HG02938 (cell line): ENCODE measurements around the gene GOLGA2.

ENCODE experiments used
- ATAC-seq: cut with Tn5 transposase; IDR thresholded peaks from one replicate; pipeline ENCODE4 v1.9.1; 2021; ENCODE audit warnings: mild to moderate bottlenecking, moderate library complexity; ENCODE audit not compliant: unreplicated experiment

The GOLGA2 gene

GRCh38 chr9:128257907-128258306, 17.9 kb downstream of the GOLGA2 start:
- no peak for ATAC-seq

GRCh38 chr9:128257086-128257825, 18.6 kb downstream of the GOLGA2 start:
- no peak for ATAC-seq

- ATAC-seq: no peak
Measured at GRCh38 chr9:128254855-128255759, 20.7 kb downstream of the GOLGA2 start.

DNA sequence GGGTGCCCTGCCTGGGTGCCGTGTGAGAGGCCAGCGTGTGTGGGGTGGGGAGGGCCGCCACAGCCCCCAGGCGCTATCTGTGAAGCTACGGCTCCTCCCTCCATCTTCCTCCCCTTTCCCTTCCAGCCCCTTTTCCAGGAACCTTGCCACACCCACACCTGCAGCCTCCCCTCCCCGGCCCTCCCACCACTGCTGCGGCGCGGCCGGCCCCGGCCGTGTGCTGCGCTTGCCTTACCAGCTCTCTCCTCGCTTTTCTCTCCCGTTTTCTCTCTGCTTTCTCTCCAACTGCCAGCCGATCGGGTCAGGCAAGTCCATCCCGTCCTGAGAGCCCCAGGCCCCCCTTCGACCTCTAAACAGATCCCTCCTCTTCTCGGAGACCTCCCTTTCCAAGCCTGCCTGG, 21.4 kb downstream of the GOLGA2 start:
- no peak for ATAC-seq

DNA sequence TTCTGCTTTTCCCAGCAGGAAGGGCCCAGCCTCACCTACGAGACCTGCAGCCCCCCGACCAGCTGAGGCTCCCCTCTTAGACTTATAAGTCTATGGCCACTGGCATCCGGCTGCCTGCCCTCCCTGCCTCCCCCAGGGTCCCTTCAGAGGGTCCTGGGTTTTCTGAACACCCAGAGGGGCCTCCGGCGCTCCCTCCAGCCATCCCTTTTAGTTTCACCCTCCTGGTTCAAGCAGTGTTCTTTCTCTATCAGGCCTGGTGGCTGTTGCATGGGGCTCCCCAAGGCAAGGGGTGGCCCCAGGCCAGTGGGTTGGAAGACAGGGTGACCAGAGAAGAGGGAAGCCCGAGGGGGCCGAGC, 21.8 kb downstream of the GOLGA2 start:
- no peak for ATAC-seq

- ATAC-seq: no peak
Measured at GRCh38 chr9:128253140-128253990, 22.4 kb downstream of the GOLGA2 start.

DNA sequence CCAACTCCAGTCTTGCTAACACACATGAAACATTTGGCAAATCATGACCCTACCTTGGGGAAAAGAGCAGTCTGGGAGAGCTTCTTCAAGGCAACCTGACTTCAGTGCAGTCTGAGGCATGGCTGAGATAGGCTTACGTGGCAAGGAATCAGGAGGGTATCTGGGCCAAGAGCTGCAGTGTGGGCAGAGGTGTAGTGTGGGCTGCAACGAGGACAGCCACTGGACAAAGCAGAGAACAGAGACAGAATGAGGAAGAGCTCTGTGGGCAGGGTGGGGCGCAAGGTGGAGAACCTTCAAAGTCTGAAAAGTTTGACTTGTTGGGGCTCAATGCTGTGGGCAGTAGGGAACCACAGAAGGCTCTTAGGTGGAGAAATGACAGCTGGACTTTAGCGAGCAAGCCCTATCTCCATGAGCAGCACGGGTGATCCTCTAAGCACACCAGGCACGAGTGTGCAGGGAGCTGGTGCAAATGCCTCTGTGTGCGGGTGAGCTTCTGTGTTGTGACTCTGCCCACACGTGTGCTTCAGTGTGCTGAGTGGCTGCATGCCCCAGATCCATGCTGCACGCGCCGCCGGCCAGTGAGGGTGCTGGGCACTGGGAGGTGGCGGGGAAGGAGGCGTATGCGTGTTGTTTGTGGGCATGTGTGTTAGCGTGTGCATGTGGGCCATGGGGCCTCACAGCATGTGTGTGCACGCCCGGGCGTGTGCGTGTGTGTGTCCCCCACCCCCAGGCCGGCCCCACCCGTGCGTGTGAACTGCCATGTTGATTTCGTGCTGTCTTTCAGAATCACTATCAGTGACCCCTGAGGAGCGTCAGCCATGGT, 23.3 kb downstream of the GOLGA2 start:
- no peak for ATAC-seq

GRCh38 chr9:128251732-128252100, 24.1 kb downstream of the GOLGA2 start:
- ATAC-seq: no peak

DNA sequence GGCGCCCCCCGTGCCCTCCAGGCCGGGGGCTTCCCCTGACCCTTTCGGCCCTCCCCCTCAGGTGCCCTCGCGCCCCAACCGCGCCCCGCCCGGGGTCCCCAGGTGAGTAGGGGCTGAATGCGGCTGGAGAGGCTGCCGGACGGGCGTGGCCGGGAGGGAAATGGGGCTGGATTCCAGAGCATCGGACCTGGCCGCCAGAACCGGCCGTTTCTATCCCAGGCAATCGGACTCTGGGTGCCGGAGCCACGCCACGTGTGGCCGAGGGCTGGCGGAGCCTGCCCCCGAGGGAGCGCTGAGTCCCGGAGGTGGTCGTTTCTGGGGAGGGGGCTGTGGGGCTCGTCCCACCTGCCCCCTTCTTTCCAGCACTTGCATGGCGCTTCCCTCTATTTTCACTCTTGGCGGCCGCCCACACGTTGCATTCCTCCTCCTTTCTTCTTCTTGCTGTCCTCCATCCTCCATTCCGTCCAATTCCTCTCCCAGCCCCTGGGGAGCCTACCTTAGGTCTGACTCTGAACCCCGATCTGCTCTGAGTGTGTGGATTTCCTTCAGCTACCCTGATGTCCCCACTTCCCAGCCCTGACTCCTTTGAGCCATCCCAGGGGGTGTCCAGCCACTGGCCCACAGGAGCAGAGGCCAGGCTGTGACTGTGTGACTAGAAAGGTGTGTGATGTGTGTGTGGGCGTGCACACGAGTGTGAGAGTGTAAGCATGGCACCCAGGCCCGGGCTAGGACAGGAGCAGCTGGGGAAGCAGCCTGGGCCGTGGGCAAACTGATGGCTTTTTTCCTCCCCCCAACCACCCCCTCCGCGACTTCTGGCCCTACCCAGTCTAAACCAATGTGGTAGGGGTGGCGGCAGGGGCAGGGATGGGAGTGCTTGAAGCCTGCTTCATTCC, 24.7 kb downstream of the GOLGA2 start:
- peak; percentile 9 for ATAC-seq

DNA sequence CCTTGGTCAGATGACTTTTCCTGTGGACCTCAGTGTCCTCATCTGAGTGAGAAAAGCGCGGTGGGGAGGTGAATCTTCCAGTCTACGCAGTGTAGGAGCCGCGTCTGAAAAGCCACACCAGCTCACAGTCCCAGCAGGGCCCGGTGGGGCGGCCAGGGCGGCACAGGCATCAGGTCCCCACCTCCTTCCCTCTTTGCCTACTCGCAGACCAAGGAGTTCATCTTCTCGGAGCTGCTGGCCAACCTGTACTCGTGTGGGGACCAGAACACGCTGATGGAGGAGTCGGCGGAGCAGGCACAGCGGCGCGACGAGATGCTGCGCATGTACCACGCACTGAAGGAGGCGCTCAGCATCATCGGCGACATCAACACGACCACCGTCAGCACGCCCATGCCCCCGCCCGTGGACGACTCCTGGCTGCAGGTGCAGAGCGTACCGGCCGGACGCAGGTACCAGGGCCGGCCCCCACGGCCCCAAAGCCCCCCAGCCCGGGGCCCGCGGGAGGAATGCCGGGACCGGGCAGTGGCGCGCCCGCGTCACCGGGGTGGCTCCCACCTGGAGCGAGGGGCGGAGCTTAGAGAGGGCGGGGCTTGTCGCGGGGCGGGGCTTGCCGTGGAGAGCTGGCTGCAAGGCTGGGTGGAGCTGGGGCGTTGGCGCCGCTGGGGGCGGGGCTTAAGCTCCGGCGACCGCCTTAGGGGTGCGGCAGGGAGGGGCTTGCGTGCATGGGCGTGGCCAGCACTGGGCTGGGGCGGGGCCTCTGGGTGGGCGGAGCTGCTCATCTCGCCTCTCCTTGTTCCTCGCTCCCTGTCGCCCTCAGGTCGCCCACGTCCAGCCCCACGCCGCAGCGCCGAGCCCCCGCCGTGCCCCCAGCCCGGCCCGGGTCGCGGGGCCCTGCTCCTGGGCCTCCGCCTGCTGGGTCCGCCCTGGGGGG, 25.6 kb downstream of the GOLGA2 start:
- peak; percentile 73 for ATAC-seq

DNA sequence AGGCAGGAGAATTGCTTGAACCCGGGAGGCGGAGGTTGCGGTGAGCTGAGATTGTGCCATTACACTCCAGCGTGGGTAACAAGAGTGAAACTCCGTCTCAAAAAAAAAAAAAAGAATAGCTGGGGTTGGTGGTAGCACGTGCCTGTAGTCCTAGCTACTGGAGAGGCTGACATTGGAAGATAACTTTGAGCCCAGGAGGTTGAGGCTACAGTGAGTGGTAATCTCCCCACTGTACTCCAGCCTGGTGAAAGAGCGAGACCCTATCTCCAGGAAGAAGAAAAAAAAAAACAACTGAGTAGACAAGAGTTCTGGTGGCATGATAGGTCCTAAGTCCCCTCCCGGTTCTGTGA, 26.3 kb downstream of the GOLGA2 start:
- no peak for ATAC-seq

DNA sequence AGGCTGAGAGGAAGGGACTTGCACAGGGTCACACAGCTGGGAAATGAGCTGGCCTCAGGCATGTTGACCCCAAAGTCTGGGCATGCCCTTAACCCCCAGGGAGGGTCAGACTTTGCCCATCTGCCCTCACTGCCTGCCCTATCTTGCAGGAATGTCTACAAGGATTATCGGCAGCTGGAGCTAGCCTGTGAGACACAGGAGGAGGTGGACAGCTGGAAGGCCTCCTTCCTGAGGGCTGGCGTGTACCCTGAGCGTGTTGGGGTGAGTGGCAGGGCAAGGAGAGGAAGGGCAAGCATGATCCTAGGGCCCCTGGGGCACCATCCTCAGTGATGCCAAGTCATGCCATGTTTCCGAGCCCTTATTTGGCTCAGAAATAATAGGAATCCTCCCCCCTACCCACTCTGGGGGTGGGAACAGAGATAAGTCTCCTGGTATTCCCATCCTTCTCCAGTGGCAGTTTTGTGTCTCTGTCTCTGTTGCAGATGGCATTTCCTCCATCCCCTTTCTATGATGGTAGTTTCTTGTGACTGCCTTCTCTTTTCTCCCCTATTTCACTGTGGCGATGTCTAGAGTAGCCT, 28.5 kb downstream of the GOLGA2 start:
- no peak for ATAC-seq

- no peak for ATAC-seq
Measured at GRCh38 chr9:128246471-128246870, 29.3 kb downstream of the GOLGA2 start.

DNA sequence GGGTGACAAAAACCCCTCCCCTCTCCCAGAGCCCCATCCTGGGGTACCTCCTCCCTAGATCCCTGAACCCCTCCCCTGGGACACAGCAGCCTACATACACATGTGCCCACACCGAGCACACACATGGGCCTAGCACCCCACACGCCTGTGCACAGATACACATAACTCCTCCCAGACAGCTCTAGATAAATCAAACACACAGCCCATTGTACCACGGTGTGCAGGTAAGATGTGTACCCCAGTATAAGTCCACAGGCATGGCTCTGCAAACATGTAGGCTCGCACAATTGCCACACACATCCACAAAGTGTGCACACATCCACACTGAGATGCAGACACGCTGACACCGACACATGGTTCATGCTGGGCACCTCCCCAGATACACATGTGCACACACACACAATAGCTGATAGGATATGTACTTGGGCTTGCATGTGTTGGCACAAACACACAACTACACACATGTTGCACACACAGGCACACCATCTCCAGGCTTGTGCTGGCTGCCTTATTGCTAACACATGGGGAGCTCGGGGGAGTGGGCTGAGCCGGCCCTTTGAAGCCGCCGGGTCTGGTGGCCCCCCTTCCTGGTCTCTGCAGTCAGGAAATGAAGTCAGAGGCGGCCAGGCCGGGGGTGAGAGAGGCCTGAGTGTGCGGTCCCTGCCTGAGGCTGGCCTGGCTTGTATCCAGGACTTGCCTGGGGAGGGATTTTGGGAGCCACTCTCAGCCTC, 30.2 kb downstream of the GOLGA2 start:
- ATAC-seq: no peak

DNA sequence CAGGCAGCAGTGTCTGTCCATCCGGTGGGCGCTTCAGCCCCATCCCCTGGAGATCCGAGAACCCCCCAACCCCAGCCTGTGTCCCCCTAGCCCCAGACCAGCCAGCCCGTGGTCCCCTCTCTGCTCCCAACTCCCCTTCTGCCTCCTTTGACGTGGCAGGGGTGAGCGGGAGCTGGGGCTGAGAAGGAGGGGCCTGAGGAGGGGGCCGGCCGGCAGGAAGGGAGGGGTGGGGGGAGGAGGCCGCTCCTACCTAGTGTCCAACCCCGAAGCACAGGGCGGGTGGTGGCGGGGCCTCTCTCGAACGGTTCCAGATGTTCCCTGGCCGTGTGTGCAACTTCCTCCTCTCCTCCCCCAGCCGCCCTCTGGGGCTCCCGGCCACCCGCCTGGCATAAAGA, 31.0 kb downstream of the GOLGA2 start:
- no peak for ATAC-seq

- ATAC-seq: no peak
Measured at GRCh38 chr9:128244091-128244836, 31.5 kb downstream of the GOLGA2 start.
